Breast epithelium (tissue), 3 donors: ENCODE data around the gene ATP2C2.

Experiments used
- CTCF ChIP-seq, 3 donors: fragments of 450-650 bp; IDR thresholded peaks; one replicate each; pipeline ENCODE4 v1.5.1; 2016 to 2017; ENCODE audit warnings: antibody characterized with exemption in 3 of 3, mild to moderate bottlenecking in 3 of 3, moderate library complexity in 3 of 3
- POLR2A ChIP-seq: fragments of 450-650 bp; IDR thresholded peaks from one replicate; pipeline ENCODE4 v1.6.1; 2016; ENCODE audit warnings: antibody characterized with exemption, mild to moderate bottlenecking, moderate library complexity
- POLR2AphosphoS5 ChIP-seq, 3 donors: sonication (generic); formaldehyde crosslinking; IDR thresholded peaks; one replicate each; pipeline ENCODE4 v1.6.1; 2017; ENCODE audit warnings: antibody characterized with exemption in 3 of 3

- TF ChIP-seq CTCF (IDR thresholded peaks at IDR 0.05) (no peak), POLR2A (no peak), POLR2AphosphoS5 (IDR thresholded peaks at IDR 0.05) (no peak)
These were observed 36.1 kb upstream of the ATP2C2 start for GRCh38 chr16:84331998-84332780.
